Liver (tissue), 9 donors: Measurements from ENCODE around the gene BIRC6. TPM values are rescaled to one million over a fixed set of nuclear protein-coding genes. Genes with fewer than 3 reads are reported as not detected.
A peak's percentile ranks its signal among the peaks of the same experiment; 100 is the strongest.

Experiments
- DNase-seq: peaks from one replicate; pipeline ENCODE4 v3.0.0-alpha.2; 2017; ENCODE audit warnings: low spot score
- H3K27ac ChIP-seq, 2 donors: one replicate each; pipeline ENCODE4 v1.7.0; 2013; ENCODE audit warnings: inconsistent platforms in 2 of 2, low read length in 2 of 2, control low read depth in 1 of 2, low read depth in 1 of 2, mild to moderate bottlenecking in 1 of 2
- H3K27me3 ChIP-seq, 4 donors: one replicate each; pipeline versions ENCODE4 v1.6.1 to v1.7.0; 2013; ENCODE audit warnings: low read length in 3 of 4, inconsistent platforms in 1 of 4, mild to moderate bottlenecking in 1 of 4, moderate library complexity in 1 of 4; ENCODE audit not compliant: control insufficient read depth in 4 of 4, insufficient read depth in 4 of 4
- H3K36me3 ChIP-seq, 4 donors: one replicate each; pipeline versions ENCODE4 v1.6.1 to v1.7.0; 2013; ENCODE audit warnings: low read length in 3 of 4, mild to moderate bottlenecking in 3 of 4, low read depth in 1 of 4, moderate library complexity in 1 of 4; ENCODE audit not compliant: control insufficient read depth in 4 of 4, insufficient read depth in 3 of 4
- H3K4me1 ChIP-seq, 4 donors: one replicate each; pipeline versions ENCODE4 v1.6.1 to v1.7.0; 2013; ENCODE audit warnings: low read length in 3 of 4, mild to moderate bottlenecking in 3 of 4, moderate library complexity in 1 of 4; ENCODE audit not compliant: control insufficient read depth in 4 of 4, insufficient read depth in 4 of 4
- H3K4me3 ChIP-seq, 3 donors: one replicate each; pipeline versions ENCODE4 v1.6.1 to v1.7.0; 2013; ENCODE audit warnings: low read length in 3 of 3, control low read depth in 1 of 3, low read depth in 1 of 3, mild to moderate bottlenecking in 1 of 3
- H3K9ac ChIP-seq, 2 donors: one replicate each; pipeline ENCODE4 v1.7.0; 2013; ENCODE audit warnings: low read length in 2 of 2, mild to moderate bottlenecking in 2 of 2, moderate library complexity in 2 of 2, control low read depth in 1 of 2, low read depth in 1 of 2
- H3K9me3 ChIP-seq, 4 donors: one replicate each; pipeline versions ENCODE4 v1.6.1 to v1.7.0; 2013; ENCODE audit warnings: low read length in 3 of 4; ENCODE audit not compliant: control insufficient read depth in 4 of 4
- ATF3 ChIP-seq: IDR thresholded peaks from 2 replicates; pipeline ENCODE4 v1.6.1; 2016; ENCODE audit warnings: antibody characterized with exemption
- CTCF ChIP-seq: fragments of 150-350 bp; IDR thresholded peaks from 2 replicates; pipeline ENCODE4 v1.5.1; 2017; ENCODE audit warnings: improper control_type of control experiment, low read depth, low read length; ENCODE audit not compliant: missing input control
- EGR1 ChIP-seq, 2 donors: IDR thresholded peaks; 2 replicates each; pipeline ENCODE4 v1.6.1; 2016 to 2018; ENCODE audit warnings: antibody characterized with exemption in 2 of 2, low read depth in 2 of 2
- FOXA2 ChIP-seq: IDR thresholded peaks from 2 replicates; pipeline ENCODE4 v1.6.1; 2016; ENCODE audit warnings: antibody characterized with exemption
- GABPA ChIP-seq, 2 donors: IDR thresholded peaks in 1 of 2; conservative IDR thresholded peaks in 1 of 2; 2 replicates each; pipeline ENCODE4 v1.6.1; 2016; ENCODE audit warnings: antibody characterized with exemption in 2 of 2, mild to moderate bottlenecking in 1 of 2, moderate library complexity in 1 of 2
- HNF4A ChIP-seq, 2 donors: conservative IDR thresholded peaks; 2 replicates each; pipeline ENCODE4 v1.6.1; 2016; ENCODE audit warnings: antibody characterized with exemption in 2 of 2, mild to moderate bottlenecking in 2 of 2
- HNF4G ChIP-seq: IDR thresholded peaks from 2 replicates; pipeline ENCODE4 v1.6.1; 2016; ENCODE audit warnings: antibody characterized with exemption
- JUND ChIP-seq, 2 donors: IDR thresholded peaks; 2 replicates each; pipeline ENCODE4 v1.6.1; 2016; ENCODE audit warnings: antibody characterized with exemption in 2 of 2
- MAX ChIP-seq: IDR thresholded peaks from 2 replicates; pipeline ENCODE4 v1.6.1; 2016; ENCODE audit warnings: antibody characterized with exemption
- NR2F2 ChIP-seq: IDR thresholded peaks from 2 replicates; pipeline ENCODE4 v1.6.1; 2016; ENCODE audit warnings: antibody characterized with exemption
- RAD21 ChIP-seq, 2 donors: IDR thresholded peaks; 2 replicates each; pipeline ENCODE4 v1.6.1; 2016; ENCODE audit warnings: antibody characterized with exemption in 2 of 2, mild to moderate bottlenecking in 2 of 2
- REST ChIP-seq: IDR thresholded peaks from 2 replicates; pipeline ENCODE4 v1.6.1; 2016; ENCODE audit warnings: antibody characterized with exemption, mild to moderate bottlenecking
- RXRA ChIP-seq, 2 donors: IDR thresholded peaks; 2 replicates each; pipeline ENCODE4 v1.6.1; 2017 to 2018; ENCODE audit warnings: antibody characterized with exemption in 2 of 2, mild to moderate bottlenecking in 1 of 2
- SP1 ChIP-seq: IDR thresholded peaks from 2 replicates; pipeline ENCODE4 v1.6.1; 2018; ENCODE audit warnings: antibody characterized with exemption, mild to moderate bottlenecking
- TAF1 ChIP-seq: conservative IDR thresholded peaks from 2 replicates; pipeline ENCODE4 v1.6.1; 2016; ENCODE audit warnings: antibody characterized with exemption, mild to moderate bottlenecking
- YY1 ChIP-seq: IDR thresholded peaks from 2 replicates; pipeline ENCODE4 v1.6.1; 2016; ENCODE audit warnings: antibody characterized with exemption, mild to moderate bottlenecking
- ZBTB33 ChIP-seq: IDR thresholded peaks from 2 replicates; pipeline ENCODE4 v1.6.1; 2016; ENCODE audit warnings: antibody characterized with exemption
- WGBS: extraction: QIAGEN DNeasy Blood & Tissue Kit; methylation state at CpG from one replicate; pipeline ENCODE4 v1.1.7; 2013; 5-methylcytosine and 5-hydroxymethylcytosine counted together
- polyA plus RNA-seq, 2 donors: library from polyadenylated mRNA; stranded (reverse) in 1 of 2; unstranded in 1 of 2; fragments of 200-250 nt in 1 of 2; fragments of >200 nt in 1 of 2; fragmentation: Nextera tagmentation in 1 of 2; extraction: Ambion mirVana in 1 of 2; gene quantifications; one replicate each; pipeline versions ENCODE4 v1.2.1 to v1.2.3, GENCODE V29; 2013 to 2015
- total RNA-seq, 2 donors: library from RNA; depleted of rRNA; stranded (reverse); fragments of >200 nt; gene quantifications; one replicate each; pipeline ENCODE4 v1.2.3, GENCODE V29; 2014
- donor health status: healthy.
- donor health status: healthy.
- donor health status: healthy.
- donor health status: healthy.
- donor health status: healthy.

BIRC6 gene
- total and polyA plus RNA-seq, 4 donors = 11.1 to 171 (median 45.2) TPM

GRCh38 chr2:32452338-32453064 is 95.7 kb downstream of the BIRC6 start:
- H3K4me3 ChIP-seq = no peak overlapping the region
- 97% methylated on average over 2 of the region's 2 CpGs for WGBS
- DNase-seq = no peak
- no peaks in the 10 kb centered on the region for H3K27me3 ChIP-seq
- no peaks in the 10 kb centered on the region for H3K9me3 ChIP-seq
- H3K4me1 ChIP-seq = no peaks in the 10 kb centered on the region
- no peak overlapping the region for H3K27ac ChIP-seq
- peaks cover 0 to 8% (median 6%) of the 10 kb centered on the region in 4 donors for H3K36me3 ChIP-seq
- H3K9ac ChIP-seq = no peak overlapping the region
- no peak for TF ChIP-seq CTCF
- no peak for TF ChIP-seq ZBTB33
- no peak for TF ChIP-seq RAD21 (IDR thresholded peaks at IDR 0.05)
- TF ChIP-seq NR2F2 = no peak
- TF ChIP-seq SP1 = no peak
- TF ChIP-seq REST = no peak
- no peak for TF ChIP-seq RXRA (IDR thresholded peaks at IDR 0.05)
- TF ChIP-seq MAX = no peak
- no peak for TF ChIP-seq JUND (IDR thresholded peaks at IDR 0.05)
- TF ChIP-seq FOXA2 = no peak

- Histone ChIP-seq H3K27ac (peak overlapping the region; percentile 38 to 43), H3K9me3 (no peaks in the 10 kb centered on the region), H3K27me3 (no peaks in the 10 kb centered on the region), H3K4me1 (no peaks in the 10 kb centered on the region), H3K9ac (no peak overlapping the region), H3K36me3 (peaks cover 0 to 11% (median 6%) of the 10 kb centered on the region in 4 donors), H3K4me3 (no peak overlapping the region)
- DNase-seq = no peak
- WGBS = 38% methylated on average over 3 of the region's 3 CpGs
- TF ChIP-seq RXRA (IDR thresholded peaks at IDR 0.05) (peak; percentile 73 to 87), TAF1 (no peak), CTCF (no peak), ZBTB33 (no peak), HNF4A (conservative IDR thresholded peaks at IDR 0.05) (peak; percentile 98 to 100), SP1 (peak; percentile 76), EGR1 (IDR thresholded peaks at IDR 0.05; ENCODE audit: low read depth in 2 of 2) (no peak), GABPA (IDR thresholded peaks at IDR 0.05 in 1 of 2, conservative IDR thresholded peaks at IDR 0.05 in 1 of 2) (peak in 1 of 2 donors; percentile 19), YY1 (peak; percentile 48), ATF3 (peak; percentile 95), HNF4G (peak; percentile 99)
Measured at GRCh38 chr2:32453242-32454062, 96.6 kb downstream of the BIRC6 start.
